DOHH2 (cell line): Measurements from ENCODE around the gene RAP1GAP.
"Not testable (repeated sequence)": the region's sequence is repeated elsewhere in the genome, so short reads cannot be mapped to it uniquely, and the experiment has no call there.

Experiments used
- H3F3A ChIP-seq: fragments of 200-600 bp; sonication (generic), shearing (Covaris generic); 2 replicates; pipeline ENCODE4 v1.6.0; 2016; ENCODE audit warnings: antibody characterized with exemption, mild to moderate bottlenecking; ENCODE audit not compliant: control insufficient read depth, insufficient read depth
- H3K27ac ChIP-seq: fragments of 200-600 bp; sonication (generic); 2 replicates; pipeline ENCODE4 v1.5.1; 2014; ENCODE audit warnings: low read depth, mild to moderate bottlenecking, low read length, moderate library complexity
- H3K27me3 ChIP-seq: fragments of 200-600 bp; sonication (generic); 2 replicates; pipeline ENCODE4 v1.6.1; 2014; ENCODE audit warnings: mild to moderate bottlenecking, low read length, mixed read lengths; ENCODE audit not compliant: control insufficient read depth
- H3K36me3 ChIP-seq: fragments of 200-600 bp; sonication (generic); 2 replicates; pipeline ENCODE4 v1.6.1; 2014; ENCODE audit warnings: mild to moderate bottlenecking, low read length, moderate library complexity, mixed read lengths; ENCODE audit not compliant: control insufficient read depth
- H3K4me1 ChIP-seq: fragments of 200-600 bp; sonication (generic); 2 replicates; pipeline ENCODE4 v1.6.1; 2014; ENCODE audit warnings: mild to moderate bottlenecking, low read length, mixed read lengths; ENCODE audit not compliant: control insufficient read depth
- H3K4me2 ChIP-seq: fragments of 200-600 bp; sonication (generic); 2 replicates; pipeline ENCODE4 v1.6.0; 2014; ENCODE audit warnings: mild to moderate bottlenecking, low read length, moderate library complexity
- H3K4me3 ChIP-seq: fragments of 200-600 bp; sonication (generic); 2 replicates; pipeline ENCODE4 v1.5.1; 2014; ENCODE audit warnings: mild to moderate bottlenecking, low read length, mixed read lengths
- H3K79me2 ChIP-seq: fragments of 200-600 bp; sonication (generic); 2 replicates; pipeline ENCODE4 v1.6.1; 2014; ENCODE audit warnings: mild to moderate bottlenecking, low read length, mixed read lengths; ENCODE audit not compliant: control insufficient read depth
- H3K9me2 ChIP-seq: fragments of 200-600 bp; sonication (generic); replicated peaks from 2 replicates; pipeline ENCODE4 v1.6.1; 2014; ENCODE audit warnings: mild to moderate bottlenecking, low read length, mixed read lengths; ENCODE audit not compliant: control insufficient read depth
- H3K9me3 ChIP-seq: fragments of 200-600 bp; sonication (generic); 2 replicates; pipeline ENCODE4 v1.6.1; 2014; ENCODE audit warnings: antibody characterized with exemption, low read length, mixed read lengths; ENCODE audit not compliant: control insufficient read depth, insufficient read depth
- H4K20me1 ChIP-seq: fragments of 200-600 bp; sonication (generic); 2 replicates; pipeline ENCODE4 v1.6.0; 2014; ENCODE audit warnings: low read depth, mild to moderate bottlenecking, antibody characterized with exemption, low read length, moderate library complexity; ENCODE audit not compliant: control insufficient read depth, insufficient read depth
- CTCF ChIP-seq: fragments of 200-600 bp; sonication (generic); IDR thresholded peaks from one replicate; pipeline ENCODE4 v1.5.1; 2014; ENCODE audit warnings: antibody characterized with exemption, mild to moderate bottlenecking, low read depth, low read length; ENCODE audit not compliant: poor library complexity, severe bottlenecking
- EZH2phosphoT487 ChIP-seq: fragments of 200-600 bp; sonication (generic); IDR thresholded peaks from 2 replicates; pipeline ENCODE4 v1.6.1; 2017; ENCODE audit warnings: borderline replicate concordance, mild to moderate bottlenecking, antibody characterized with exemption, low read length, moderate library complexity, mixed read lengths

RAP1GAP gene

GRCh38 chr1:21674957-21675356, 5.8 kb upstream of the RAP1GAP start:
- Histone ChIP-seq H3K9me2 (no peaks in the 10 kb centered on the region), H3K27me3 (peaks cover 15% of the 10 kb centered on the region), H3K9me3 (no peaks in the 10 kb centered on the region), H3K4me3 (no peak overlapping the region), H3K27ac (no peak overlapping the region), H3K36me3 (peaks cover 2% of the 10 kb centered on the region; the same call in 1 of the 2 replicates), H4K20me1 (no peaks in the 10 kb centered on the region), H3K4me2 (no peak overlapping the region), H3F3A (peaks cover 3% of the 10 kb centered on the region; the same call in 1 of the 2 replicates), H3K4me1 (no peaks in the 10 kb centered on the region), H3K79me2 (no peaks in the 10 kb centered on the region)
- no peak for TF ChIP-seq CTCF
- no peak for TF ChIP-seq EZH2phosphoT487

- H3K9me2 ChIP-seq, H3K27ac ChIP-seq, H4K20me1 ChIP-seq, H3K36me3 ChIP-seq, H3F3A ChIP-seq, H3K9me3 ChIP-seq, H3K4me3 ChIP-seq, H3K79me2 ChIP-seq, H3K4me2 ChIP-seq, H3K4me1 ChIP-seq: not testable (repeated sequence)
- H3K27me3 ChIP-seq: peaks cover 26% of the 10 kb centered on the region
These were observed 4.7 kb upstream of the RAP1GAP start for GRCh38 chr1:21673853-21674252.

GRCh38 chr1:21673277-21673780, 4.2 kb upstream of the RAP1GAP start:
- H3K9me3 ChIP-seq: no peaks in the 10 kb centered on the region
- H3K27ac ChIP-seq: no peak overlapping the region
- H3K9me2 ChIP-seq: no peaks in the 10 kb centered on the region
- no peak overlapping the region for H3K4me3 ChIP-seq
- H3F3A ChIP-seq: peaks cover 3% of the 10 kb centered on the region; the same call in 1 of the 2 replicates
- no peak overlapping the region for H3K4me2 ChIP-seq
- H4K20me1 ChIP-seq: no peaks in the 10 kb centered on the region
- no peaks in the 10 kb centered on the region for H3K36me3 ChIP-seq
- H3K79me2 ChIP-seq: no peaks in the 10 kb centered on the region
- TF ChIP-seq EZH2phosphoT487 (no peak), CTCF (no peak)
- no peaks in the 10 kb centered on the region for H3K4me1 ChIP-seq
- peaks cover 30% of the 10 kb centered on the region for H3K27me3 ChIP-seq

- no peak overlapping the region for H3K4me2 ChIP-seq
- H3K4me1 ChIP-seq: no peaks in the 10 kb centered on the region
- no peaks in the 10 kb centered on the region for H3K36me3 ChIP-seq
- H3K27ac ChIP-seq: no peak overlapping the region
- H3K27me3 ChIP-seq: peaks cover 37% of the 10 kb centered on the region
- H3K9me3 ChIP-seq: no peaks in the 10 kb centered on the region
- H4K20me1 ChIP-seq: no peaks in the 10 kb centered on the region
- no peaks in the 10 kb centered on the region for H3K79me2 ChIP-seq
- H3K9me2 ChIP-seq: no peaks in the 10 kb centered on the region
- TF ChIP-seq EZH2phosphoT487 (no peak), CTCF (no peak)
- peaks cover 3% of the 10 kb centered on the region; the same call in 1 of the 2 replicates for H3F3A ChIP-seq
- no peak overlapping the region for H3K4me3 ChIP-seq
These were observed 3.5 kb upstream of the RAP1GAP start for GRCh38 chr1:21672478-21673276.
